Measurements from ENCODE around the gene OSBPL9. TPM values are rescaled to one million over a fixed set of nuclear protein-coding genes. Genes with fewer than 3 reads are reported as not detected.

Gene OSBPL9
- total and polyA plus RNA-seq, 4 experiments from 2014 or later, result 45.1 to 47.8 (median 46.1) TPM

DNA sequence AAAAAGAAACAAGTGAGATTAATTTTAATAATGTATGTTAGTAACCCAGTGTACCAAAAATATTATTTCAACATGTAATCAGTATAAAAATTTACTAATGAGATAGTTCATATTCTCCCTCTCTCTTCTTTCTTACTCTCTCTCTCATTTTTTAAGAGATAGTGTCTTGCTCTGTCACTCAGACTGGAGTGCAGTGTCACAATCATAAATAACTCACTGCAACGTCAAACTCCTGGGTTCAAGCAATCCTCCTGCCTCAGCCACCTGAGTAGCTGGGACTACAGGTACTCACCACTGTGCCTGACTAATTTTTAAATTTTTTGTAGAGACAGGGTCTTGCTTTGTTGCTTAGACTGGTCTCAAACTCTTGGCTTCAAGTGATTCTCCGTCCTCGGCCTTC lies 137.8 kb downstream of the OSBPL9 start:
- POLR2A ChIA-PET (ENCODE audit: partially characterized antibody), result no interaction called here
- Histone ChIP-seq H3K4me1 (ENCODE audit: insufficient read depth, low read length) (no peaks in the 10 kb centered on the region), H3K4me3 (ENCODE audit: low read length in 2 of 2) (no peak overlapping the region), H3K27me3 (ENCODE audit: insufficient read depth, low read length) (no peaks in the 10 kb centered on the region), H3K36me3 (ENCODE audit: insufficient read depth, low read length) (peaks cover 10% of the 10 kb centered on the region), H3K9me3 (ENCODE audit: control insufficient read depth in 1 of 2, low read length in 2 of 2) (no peaks in the 10 kb centered on the region), H3K27ac (ENCODE audit: low read depth, low read length) (no peak overlapping the region)
- Mint-ChIP-seq H3K9me3 (peaks cover 0 to 4% (median 0%) of the 10 kb centered on the region in 8 donors), H3K27me3 (no peaks in the 10 kb centered on the region), H3K4me3 (no peak overlapping the region), H3K27ac (peak overlapping the region in 1 of 7 donors; percentile 75), H3K4me1 (peaks cover 0 to 15% (median 2%) of the 10 kb centered on the region in 4 donors), H3K36me3 (peaks cover 42 to 51% of the 10 kb centered on the region in 2 donors)
- intact Hi-C loops (cut with micrococcal nuclease), result no loop called here
- CTCF ChIA-PET (ENCODE audit: partially characterized antibody), result interaction anchor here (1.0 to 1.7 kb wide), 2 partner anchors 12 to 15 kb away, joined by 4 to 5 read pairs; no protein-coding TSS in a partner anchor
- no peak for DNase-seq

DNA sequence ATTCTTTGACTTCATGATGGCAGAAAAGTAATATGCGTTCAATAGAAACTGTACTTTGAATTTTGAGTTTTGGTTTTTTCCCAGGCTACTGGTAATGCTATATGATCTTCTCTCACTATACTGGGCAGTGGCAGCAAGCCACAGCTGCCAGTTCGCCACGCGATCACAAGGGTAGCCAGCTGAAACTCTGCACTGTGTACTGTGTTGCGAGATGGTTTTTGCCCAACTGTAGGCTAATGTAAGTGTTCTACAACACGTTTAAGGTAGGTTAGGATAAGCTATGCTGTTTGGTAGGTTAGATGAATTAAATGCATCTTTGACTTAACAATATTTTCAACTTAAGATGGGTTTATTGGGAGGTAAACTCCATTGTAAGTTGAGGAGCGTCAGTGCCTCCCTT lies 138.5 kb downstream of the OSBPL9 start:
- H3K4me3 ChIP-seq (ENCODE audit: low read length in 2 of 2), result no peak overlapping the region
- no peak overlapping the region for H3K27ac Mint-ChIP-seq
- peaks cover 44 to 50% of the 10 kb centered on the region in 2 donors for H3K36me3 Mint-ChIP-seq
- H3K9me3 Mint-ChIP-seq, result peaks cover 0 to 4% (median 0%) of the 10 kb centered on the region in 8 donors
- H3K9me3 ChIP-seq (ENCODE audit: control insufficient read depth in 1 of 2, low read length in 2 of 2), result no peaks in the 10 kb centered on the region
- no peaks in the 10 kb centered on the region for H3K4me1 ChIP-seq (ENCODE audit: insufficient read depth, low read length)
- no peaks in the 10 kb centered on the region for H3K27me3 Mint-ChIP-seq
- H3K4me1 Mint-ChIP-seq, result peaks cover 3 to 23% (median 4%) of the 10 kb centered on the region in 4 donors
- peaks cover 10% of the 10 kb centered on the region for H3K36me3 ChIP-seq (ENCODE audit: insufficient read depth, low read length)
- H3K27ac ChIP-seq (ENCODE audit: low read depth, low read length), result no peak overlapping the region
- POLR2A ChIA-PET (ENCODE audit: partially characterized antibody), result no interaction called here
- intact Hi-C loops (cut with micrococcal nuclease), result no loop called here
- H3K27me3 ChIP-seq (ENCODE audit: insufficient read depth, low read length), result no peaks in the 10 kb centered on the region
- H3K4me3 Mint-ChIP-seq, result no peak overlapping the region
- CTCF ChIA-PET (ENCODE audit: partially characterized antibody), result interaction anchor here (1.0 kb wide), 1 partner anchor 14 kb away, joined by 4 read pairs; no protein-coding TSS in a partner anchor
- DNase-seq, result no peak

DNA sequence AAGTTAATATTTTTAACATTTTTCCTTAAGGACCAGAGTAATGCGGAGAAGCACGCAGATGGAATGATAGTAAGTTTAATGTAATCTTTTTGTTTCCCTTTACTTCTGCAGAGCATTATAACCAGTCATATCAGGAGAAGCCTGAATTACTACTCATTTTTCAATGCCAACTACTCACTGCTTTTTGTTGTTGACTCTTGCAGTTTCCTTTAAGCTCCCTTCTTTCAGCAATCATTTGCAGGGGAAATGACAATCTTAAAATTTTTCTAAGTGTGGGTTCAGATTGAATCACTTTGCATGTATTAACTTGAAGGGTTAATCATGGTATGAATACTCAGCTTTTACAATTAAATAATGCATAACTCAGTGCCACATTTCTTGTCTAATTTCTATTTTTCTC lies 139.4 kb downstream of the OSBPL9 start:
- no peak overlapping the region for H3K4me3 ChIP-seq (ENCODE audit: low read length in 2 of 2)
- Mint-ChIP-seq H3K36me3 (peaks cover 42 to 49% of the 10 kb centered on the region in 2 donors), H3K4me3 (no peak overlapping the region), H3K9me3 (peaks cover 0 to 4% (median 0%) of the 10 kb centered on the region in 8 donors), H3K4me1 (peaks cover 5 to 23% (median 6%) of the 10 kb centered on the region in 4 donors), H3K27ac (no peak overlapping the region), H3K27me3 (no peaks in the 10 kb centered on the region)
- no peaks in the 10 kb centered on the region for H3K9me3 ChIP-seq (ENCODE audit: control insufficient read depth in 1 of 2, low read length in 2 of 2)
- DNase-seq, result no peak
- H3K27me3 ChIP-seq (ENCODE audit: insufficient read depth, low read length), result no peaks in the 10 kb centered on the region
- POLR2A ChIA-PET (ENCODE audit: partially characterized antibody), result no interaction called here
- CTCF ChIA-PET (ENCODE audit: partially characterized antibody), result interaction anchor here (0.9 kb wide), 1 partner anchor 13 kb away, joined by 4 read pairs; no protein-coding TSS in a partner anchor
- peaks cover 10% of the 10 kb centered on the region for H3K36me3 ChIP-seq (ENCODE audit: insufficient read depth, low read length)
- H3K4me1 ChIP-seq (ENCODE audit: insufficient read depth, low read length), result no peaks in the 10 kb centered on the region
- intact Hi-C loops (cut with micrococcal nuclease), result no loop called here
- H3K27ac ChIP-seq (ENCODE audit: low read depth, low read length), result no peak overlapping the region

DNA sequence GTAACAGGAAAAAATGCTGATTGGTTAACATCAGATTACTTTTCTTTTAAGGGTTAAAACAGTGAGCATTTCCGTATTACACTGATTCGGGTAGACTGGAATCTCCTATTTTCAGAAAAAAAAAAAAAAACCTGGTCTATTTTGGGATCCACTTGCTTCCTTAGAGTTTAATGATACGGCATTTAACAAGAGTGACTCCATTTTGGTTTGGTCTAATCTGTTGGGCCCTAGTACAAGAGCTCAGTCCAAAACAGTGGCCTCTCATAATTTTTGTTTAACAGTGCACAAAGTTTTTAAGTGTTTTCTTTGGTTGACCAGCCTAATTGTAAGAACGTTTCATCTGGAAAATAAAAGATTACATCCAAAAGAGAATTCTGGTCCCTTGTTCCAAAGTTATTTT lies 141.4 kb downstream of the OSBPL9 start:
- POLR2A ChIA-PET (ENCODE audit: partially characterized antibody), result no interaction called here
- H3K36me3 ChIP-seq (ENCODE audit: insufficient read depth, low read length), result no peaks in the 10 kb centered on the region
- no peak overlapping the region for H3K4me3 ChIP-seq (ENCODE audit: low read length in 2 of 2)
- H3K4me1 Mint-ChIP-seq, result peaks cover 5 to 23% (median 8%) of the 10 kb centered on the region in 4 donors
- no peaks in the 10 kb centered on the region for H3K27me3 ChIP-seq (ENCODE audit: insufficient read depth, low read length)
- H3K4me3 Mint-ChIP-seq, result no peak overlapping the region
- intact Hi-C loops (cut with micrococcal nuclease), result no loop called here
- H3K27ac ChIP-seq (ENCODE audit: low read depth, low read length), result no peak overlapping the region
- DNase-seq, result no peak
- no peaks in the 10 kb centered on the region for H3K9me3 Mint-ChIP-seq
- H3K4me1 ChIP-seq (ENCODE audit: insufficient read depth, low read length), result no peaks in the 10 kb centered on the region
- H3K9me3 ChIP-seq (ENCODE audit: control insufficient read depth in 1 of 2, low read length in 2 of 2), result no peaks in the 10 kb centered on the region
- peaks cover 32 to 42% of the 10 kb centered on the region in 2 donors for H3K36me3 Mint-ChIP-seq
- no peaks in the 10 kb centered on the region for H3K27me3 Mint-ChIP-seq
- no peak overlapping the region for H3K27ac Mint-ChIP-seq
- CTCF ChIA-PET (ENCODE audit: partially characterized antibody), result interaction anchor here (2.1 kb wide), 1 partner anchor 10 kb away, joined by 5 read pairs; no protein-coding TSS in a partner anchor

DNA sequence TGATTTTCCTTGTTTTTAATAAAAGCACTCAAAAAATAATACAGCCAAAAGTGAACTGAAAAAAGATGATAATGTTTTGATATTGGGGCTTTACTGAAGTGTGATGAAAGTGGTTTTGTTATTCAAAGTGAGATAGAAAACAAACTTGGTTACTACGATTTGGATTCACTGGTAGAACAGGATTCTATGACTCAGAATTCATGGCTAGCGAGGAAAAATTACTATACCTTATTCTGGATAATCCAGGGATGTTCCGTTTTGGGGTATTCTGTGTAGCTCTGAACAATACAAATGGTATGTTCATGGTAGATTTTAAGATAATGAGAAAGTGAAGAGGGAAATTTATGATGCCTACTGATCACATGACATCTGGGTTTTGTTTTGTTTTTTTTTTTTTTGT lies 144.0 kb downstream of the OSBPL9 start:
- Histone ChIP-seq H3K4me3 (ENCODE audit: low read length in 2 of 2) (no peak overlapping the region), H3K36me3 (ENCODE audit: insufficient read depth, low read length) (peaks cover 7% of the 10 kb centered on the region), H3K27ac (ENCODE audit: low read depth, low read length) (no peak overlapping the region), H3K9me3 (ENCODE audit: control insufficient read depth in 1 of 2, low read length in 2 of 2) (no peaks in the 10 kb centered on the region), H3K27me3 (ENCODE audit: insufficient read depth, low read length) (no peaks in the 10 kb centered on the region), H3K4me1 (ENCODE audit: insufficient read depth, low read length) (no peaks in the 10 kb centered on the region)
- H3K27ac Mint-ChIP-seq, result peak overlapping the region in 4 of 7 donors; percentile 9 to 81 (median 72)
- no peaks in the 10 kb centered on the region for H3K27me3 Mint-ChIP-seq
- peaks cover 26 to 39% of the 10 kb centered on the region in 2 donors for H3K36me3 Mint-ChIP-seq
- CTCF ChIA-PET (ENCODE audit: partially characterized antibody), result interaction anchor here (1.2 to 1.5 kb wide), 2 partner anchors 8 to 13 kb away, joined by 3 read pairs; no protein-coding TSS in a partner anchor
- H3K4me3 Mint-ChIP-seq, result no peak overlapping the region
- H3K9me3 Mint-ChIP-seq, result no peaks in the 10 kb centered on the region
- intact Hi-C loops (cut with micrococcal nuclease), result no loop called here
- POLR2A ChIA-PET (ENCODE audit: partially characterized antibody), result no interaction called here
- DNase-seq, result no peak
- H3K4me1 Mint-ChIP-seq, result peaks cover 5 to 11% (median 6%) of the 10 kb centered on the region in 4 donors

DNA sequence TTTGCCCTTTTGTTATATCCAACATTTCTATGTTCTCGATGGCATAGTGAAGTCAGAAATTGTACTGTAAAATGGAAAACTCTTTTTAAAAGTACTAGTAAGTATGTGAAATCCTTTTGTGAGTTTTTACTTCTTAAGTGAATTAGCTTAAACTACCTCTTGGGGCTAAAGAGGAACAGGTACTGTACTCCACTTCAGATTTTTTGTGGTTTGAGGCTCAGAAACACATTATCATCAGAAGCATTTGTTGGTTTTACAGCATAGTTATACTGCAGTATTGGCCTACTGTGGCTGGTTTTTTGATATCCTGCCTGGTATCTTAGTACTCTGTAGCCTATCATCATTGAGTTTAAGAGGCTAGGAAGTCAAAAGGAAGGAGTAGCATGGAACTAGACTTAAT lies 144.5 kb downstream of the OSBPL9 start:
- intact Hi-C loops (cut with micrococcal nuclease), result no loop called here
- Mint-ChIP-seq H3K9me3 (no peaks in the 10 kb centered on the region), H3K4me1 (peaks cover 5 to 10% (median 6%) of the 10 kb centered on the region in 4 donors), H3K36me3 (peaks cover 29 to 41% of the 10 kb centered on the region in 2 donors), H3K27ac (peak overlapping the region in 1 of 7 donors; percentile 75), H3K27me3 (no peaks in the 10 kb centered on the region), H3K4me3 (no peak overlapping the region)
- CTCF ChIA-PET (ENCODE audit: partially characterized antibody), result interaction anchor here (1.5 kb wide), 1 partner anchor 13 kb away, joined by 3 read pairs; no protein-coding TSS in a partner anchor
- Histone ChIP-seq H3K4me3 (ENCODE audit: low read length in 2 of 2) (no peak overlapping the region), H3K9me3 (ENCODE audit: control insufficient read depth in 1 of 2, low read length in 2 of 2) (no peaks in the 10 kb centered on the region), H3K27me3 (ENCODE audit: insufficient read depth, low read length) (no peaks in the 10 kb centered on the region), H3K4me1 (ENCODE audit: insufficient read depth, low read length) (no peaks in the 10 kb centered on the region), H3K27ac (ENCODE audit: low read depth, low read length) (no peak overlapping the region), H3K36me3 (ENCODE audit: insufficient read depth, low read length) (peaks cover 12% of the 10 kb centered on the region)
- POLR2A ChIA-PET (ENCODE audit: partially characterized antibody), result no interaction called here
- DNase-seq, result no peak

DNA sequence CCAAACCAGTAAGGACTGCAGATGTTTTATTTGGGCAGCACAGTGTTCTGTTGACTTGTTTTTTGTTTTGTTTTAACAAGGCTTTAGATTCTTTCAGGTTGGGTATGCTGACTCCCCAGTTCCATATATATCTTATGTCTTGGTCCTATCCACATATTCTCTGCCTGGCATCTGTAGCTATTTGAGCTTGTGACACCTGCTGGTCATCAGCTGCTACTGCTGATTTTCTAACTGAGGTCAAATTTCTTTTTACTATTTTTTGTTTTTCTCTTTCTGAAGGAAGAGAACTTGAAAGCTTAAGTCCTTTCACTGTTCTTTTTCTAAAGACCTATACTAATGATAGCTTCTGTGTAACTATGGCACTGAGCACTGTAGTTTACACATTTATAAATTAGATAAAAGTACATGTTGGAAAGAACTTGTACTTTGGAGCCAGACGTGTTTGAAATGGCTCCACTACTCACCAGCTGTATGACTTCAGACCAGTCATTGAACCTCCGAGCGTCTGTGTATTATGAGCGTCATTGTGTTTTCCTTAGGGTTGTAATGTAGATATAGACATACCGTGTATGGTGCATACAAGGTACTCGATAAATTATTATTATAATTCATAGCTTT lies 152.2 kb downstream of the OSBPL9 start:
- H3K9me3 Mint-ChIP-seq, result no peaks in the 10 kb centered on the region

More for the DNA sequence above, 152.2 kb downstream of the OSBPL9 start:
- Histone ChIP-seq H3K27me3 (ENCODE audit: insufficient read depth, low read length) (no peaks in the 10 kb centered on the region), H3K36me3 (ENCODE audit: insufficient read depth, low read length) (peaks cover 29% of the 10 kb centered on the region), H3K4me1 (ENCODE audit: insufficient read depth, low read length) (no peaks in the 10 kb centered on the region), H3K4me3 (ENCODE audit: low read length in 2 of 2) (no peak overlapping the region), H3K27ac (ENCODE audit: low read depth, low read length) (no peak overlapping the region), H3K9me3 (ENCODE audit: control insufficient read depth in 1 of 2, low read length in 2 of 2) (no peaks in the 10 kb centered on the region)
- intact Hi-C loops (cut with micrococcal nuclease), result loop anchor here (1.0 to 5.0 kb wide), 3 partner anchors 42 to 200 kb away; partner anchors contain the start of gene OSBPL9
- Mint-ChIP-seq H3K4me3 (no peak overlapping the region), H3K4me1 (peaks cover 5 to 18% (median 7%) of the 10 kb centered on the region in 4 donors), H3K27me3 (no peaks in the 10 kb centered on the region), H3K27ac (peak overlapping the region in 4 of 7 donors; percentile 32 to 72 (median 56)), H3K36me3 (peaks cover 46 to 56% of the 10 kb centered on the region in 2 donors)
- peak in 4 of 5 donors; percentile 28 to 40 (median 36) for DNase-seq
- POLR2A ChIA-PET (ENCODE audit: partially characterized antibody), result interaction anchor here (2.0 kb wide), 1 partner anchor 16 kb away, joined by 6 read pairs; no protein-coding TSS in a partner anchor
- CTCF ChIA-PET (ENCODE audit: partially characterized antibody), result interaction anchor here (0.7 to 3.1 kb wide), 24 partner anchors 9 to 429 kb away, joined by 3 to 21 read pairs (median 4); partner anchors contain the start of gene OSBPL9

All from CD4-positive, alpha-beta memory T cell (primary cell).